GM21723 (cell line): Measurements from ENCODE around the gene FAM107A.

Experiments used
- ATAC-seq: cut with Tn5 transposase; IDR thresholded peaks from one replicate; pipeline ENCODE4 v1.9.1; 2021; ENCODE audit warnings: mild to moderate bottlenecking, moderate library complexity; ENCODE audit not compliant: unreplicated experiment

Gene FAM107A, protein sequence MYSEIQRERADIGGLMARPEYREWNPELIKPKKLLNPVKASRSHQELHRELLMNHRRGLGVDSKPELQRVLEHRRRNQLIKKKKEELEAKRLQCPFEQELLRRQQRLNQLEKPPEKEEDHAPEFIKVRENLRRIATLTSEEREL

GRCh38 chr3:58577269-58577821, at the start of gene FAM107A:
FAM107A (minus strand) TSS chr3:58577391; CDS start chr3:58569860, 7,531 bp downstream.
- no peak for ATAC-seq

GRCh38 chr3:58625196-58625824, 48.1 kb upstream of the FAM107A start:
- no peak for ATAC-seq

GRCh38 chr3:58624550-58624949, 47.4 kb upstream of the FAM107A start:
- ATAC-seq = no peak

- no peak for ATAC-seq
These were observed 46.8 kb upstream of the FAM107A start for GRCh38 chr3:58623961-58624360.

DNA sequence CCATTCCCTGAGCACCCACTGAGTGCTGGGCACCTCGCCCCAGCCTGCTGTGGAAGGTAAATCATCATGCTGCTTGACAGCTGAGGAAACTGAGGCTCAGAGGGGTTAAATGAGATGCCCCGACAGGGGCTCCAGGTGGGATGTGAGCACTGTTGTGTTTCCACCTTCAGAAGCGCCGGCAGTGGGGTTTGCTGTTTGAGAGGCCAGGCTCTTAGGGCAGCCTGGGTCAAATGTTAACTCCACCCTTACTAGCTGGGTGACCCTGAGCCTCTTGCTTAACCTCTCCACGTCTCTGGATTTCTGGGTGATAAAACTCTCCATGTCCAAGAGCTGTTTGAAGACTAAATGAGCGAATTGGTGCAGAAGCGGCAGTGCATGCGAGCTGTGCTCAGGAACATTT, 46.3 kb upstream of the FAM107A start:
- ATAC-seq = no peak

DNA sequence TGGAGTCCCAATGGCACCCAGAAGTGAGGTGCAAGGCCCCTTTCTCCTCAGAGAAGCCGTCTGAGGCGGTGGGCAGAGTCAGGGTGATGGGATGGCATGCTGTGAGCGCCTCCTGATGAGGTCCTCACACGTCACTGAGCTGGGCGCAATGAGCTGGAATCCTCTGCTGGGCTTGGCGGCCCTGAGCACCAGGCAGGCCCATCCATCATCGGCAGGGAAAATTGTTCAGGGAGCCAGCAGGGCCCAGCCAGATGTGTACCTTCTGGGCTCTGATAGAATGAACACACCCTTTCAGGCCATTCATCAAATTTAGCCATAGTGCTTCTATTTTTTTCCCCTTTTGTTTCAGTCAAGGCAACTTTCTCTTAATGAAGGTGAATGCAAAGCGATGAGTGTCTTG, 45.7 kb upstream of the FAM107A start:
- ATAC-seq = no peak

- no peak for ATAC-seq
These were observed 45.2 kb upstream of the FAM107A start for GRCh38 chr3:58622436-58622835.

DNA sequence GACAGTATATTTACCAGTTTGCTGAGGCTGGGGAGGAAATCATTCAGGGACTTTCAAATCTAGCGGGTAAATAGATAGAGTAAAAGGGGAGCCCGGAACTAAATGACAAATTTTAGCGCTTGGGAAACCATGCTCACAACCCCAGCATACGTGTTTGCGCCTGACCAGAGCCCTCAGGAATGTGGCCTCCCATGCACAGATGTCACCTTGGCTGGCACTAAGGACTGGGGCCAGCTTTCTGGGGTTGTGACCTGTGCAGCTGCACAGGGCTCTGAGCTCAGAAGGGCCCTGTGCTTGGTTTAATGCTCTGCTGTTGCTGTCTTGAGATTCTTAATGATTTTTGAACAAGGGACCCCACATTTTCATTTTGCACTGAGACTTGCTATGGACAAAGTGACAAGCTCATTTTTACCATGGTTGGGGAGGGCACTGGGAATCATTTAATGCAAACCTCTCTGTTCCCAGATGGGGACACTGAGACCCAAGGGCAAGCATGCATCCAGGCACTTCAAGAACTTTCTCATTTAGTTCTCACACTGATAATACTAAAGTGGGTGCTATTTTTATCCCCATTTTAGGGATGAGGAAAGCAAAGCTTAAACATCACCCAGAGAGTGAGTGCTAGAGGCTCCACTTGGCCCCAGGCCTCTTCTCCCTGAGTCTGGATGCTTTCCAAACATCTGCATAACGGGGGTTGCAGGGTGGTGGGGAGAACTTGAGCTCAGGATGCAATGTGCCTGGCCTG, 44.1 kb upstream of the FAM107A start:
- ATAC-seq = no peak

GRCh38 chr3:58620421-58620820, 43.2 kb upstream of the FAM107A start:
- ATAC-seq = no peak

DNA sequence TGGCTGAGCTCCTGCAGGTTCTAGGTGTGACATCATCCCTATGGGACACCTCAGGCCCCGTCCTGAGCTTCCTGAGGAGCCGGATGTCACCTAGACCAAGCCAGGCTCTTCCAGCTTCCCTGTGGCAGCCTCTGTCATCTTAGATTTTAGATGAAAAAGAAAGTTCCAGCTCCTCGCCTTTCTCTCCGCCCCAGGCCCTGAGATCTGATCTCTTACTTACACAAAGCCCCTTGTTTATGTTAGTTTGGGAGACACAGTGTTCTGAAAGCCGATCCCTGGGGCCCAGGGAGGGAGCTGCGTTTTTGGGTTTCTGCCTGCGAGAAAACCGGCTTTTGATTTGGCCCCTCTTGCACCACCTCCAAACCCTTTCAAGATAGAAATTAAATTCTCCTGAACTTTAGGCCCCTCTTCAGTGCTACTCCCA, 40.2 kb upstream of the FAM107A start:
- ATAC-seq = no peak

GRCh38 chr3:58613236-58614132, 36.3 kb upstream of the FAM107A start:
- no peak for ATAC-seq

DNA sequence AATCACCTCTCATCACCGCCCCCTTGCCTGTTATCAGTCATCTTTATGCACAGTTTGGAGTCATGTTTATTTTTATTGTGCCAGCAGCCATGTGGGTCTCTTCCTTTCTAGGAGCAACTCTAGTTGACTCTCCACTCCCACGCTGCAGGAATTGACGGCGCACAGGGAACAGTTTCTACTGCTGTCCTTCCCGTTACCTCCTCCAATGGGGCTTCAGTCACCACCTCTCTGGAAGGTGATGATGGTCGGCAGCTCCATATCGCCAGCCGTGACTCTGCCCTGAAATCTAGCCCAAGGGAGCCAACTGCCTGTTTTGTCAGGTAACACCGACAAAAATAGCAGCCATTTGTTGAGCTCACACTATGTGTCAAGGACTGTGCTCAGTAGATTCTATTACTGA, 35.6 kb upstream of the FAM107A start:
- no peak for ATAC-seq

DNA sequence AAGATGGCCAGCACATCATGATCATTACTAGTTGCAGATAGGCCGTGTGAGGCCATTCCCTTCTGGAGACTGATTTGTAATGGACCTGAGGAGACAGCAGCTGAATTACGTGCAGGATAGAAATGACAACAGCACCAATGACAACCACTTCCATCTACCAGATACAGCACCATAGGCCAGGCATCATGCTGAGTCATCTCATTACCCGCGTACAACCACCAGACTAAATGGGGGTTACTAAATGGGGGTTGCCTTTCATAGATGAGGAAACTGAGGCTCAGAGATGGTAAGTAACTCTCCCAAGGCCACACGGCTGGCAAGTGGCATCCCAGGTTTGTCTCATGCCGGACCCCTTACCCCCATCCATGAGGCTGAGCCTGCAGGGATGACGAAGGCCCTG, 32.8 kb upstream of the FAM107A start:
- ATAC-seq = peak; percentile 79

DNA sequence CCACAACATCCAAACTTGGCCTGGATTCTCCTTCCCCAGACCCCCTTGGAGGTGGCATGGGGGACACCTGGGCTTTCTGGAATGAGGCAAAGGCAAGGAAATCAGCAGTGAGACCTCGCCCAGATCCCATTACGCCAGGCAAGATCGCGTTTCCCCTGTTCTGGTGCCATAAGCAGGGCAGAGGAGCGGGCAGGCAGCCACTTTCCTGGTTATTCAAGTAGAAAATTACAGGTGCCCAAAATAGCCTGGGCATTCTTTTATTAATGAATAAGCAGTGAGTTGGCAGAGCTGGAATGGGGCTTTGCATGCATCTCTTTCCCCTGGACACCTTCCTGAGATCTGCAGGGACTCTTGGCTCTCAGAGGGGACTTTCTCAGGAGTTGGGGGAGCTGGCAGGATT, 31.5 kb upstream of the FAM107A start:
- no peak for ATAC-seq

GRCh38 chr3:58607816-58608215, 30.6 kb upstream of the FAM107A start:
- no peak for ATAC-seq

DNA sequence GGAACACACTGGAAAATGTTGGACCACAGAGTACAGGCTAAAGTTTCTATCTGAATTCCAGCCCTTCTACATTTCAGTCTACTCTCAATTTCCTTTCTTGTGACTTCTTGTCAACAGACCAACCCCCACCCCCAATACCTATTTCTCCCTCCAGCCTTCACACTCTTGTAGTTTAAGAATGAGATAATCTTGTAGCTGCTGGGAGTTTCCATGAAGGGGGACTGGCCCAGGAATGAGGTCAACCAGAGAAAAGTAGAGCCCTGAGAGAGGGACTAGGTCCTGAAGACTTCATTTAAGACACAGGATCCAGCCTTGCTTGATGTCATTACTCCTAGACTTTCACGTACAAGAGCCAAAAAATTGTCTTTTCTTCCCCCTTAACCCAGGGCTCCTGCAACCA, 29.5 kb upstream of the FAM107A start:
- ATAC-seq = no peak

- no peak for ATAC-seq
These were observed 26.8 kb upstream of the FAM107A start for GRCh38 chr3:58604031-58604430.

GRCh38 chr3:58603606-58604005, 26.4 kb upstream of the FAM107A start:
- no peak for ATAC-seq

DNA sequence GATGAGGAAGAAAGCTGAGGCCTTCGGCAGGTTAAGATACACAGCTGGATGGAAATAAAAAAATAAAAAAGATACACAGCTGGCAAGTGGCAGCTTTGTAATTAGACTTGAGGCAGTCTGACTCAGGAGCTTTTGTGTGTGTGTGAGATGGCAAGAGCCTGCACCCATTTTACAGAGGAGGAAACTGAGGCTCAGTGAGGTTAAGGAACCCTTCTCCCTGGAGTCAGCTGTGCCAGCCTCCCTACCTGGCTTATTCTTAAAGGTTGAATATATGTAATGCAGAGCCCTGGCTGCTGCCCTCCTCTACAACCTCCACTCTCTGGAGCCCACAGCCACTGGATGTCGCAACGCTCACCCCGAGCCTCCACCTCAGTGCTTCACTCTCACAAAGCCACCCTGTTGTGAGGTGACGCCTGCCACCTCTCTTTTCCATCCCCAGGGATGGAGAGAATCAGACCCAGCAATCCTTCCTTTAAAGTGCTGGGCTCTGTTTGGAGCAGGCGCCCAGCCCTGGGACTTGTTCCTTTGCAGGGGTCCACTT, 20.6 kb upstream of the FAM107A start:
- no peak for ATAC-seq

DNA sequence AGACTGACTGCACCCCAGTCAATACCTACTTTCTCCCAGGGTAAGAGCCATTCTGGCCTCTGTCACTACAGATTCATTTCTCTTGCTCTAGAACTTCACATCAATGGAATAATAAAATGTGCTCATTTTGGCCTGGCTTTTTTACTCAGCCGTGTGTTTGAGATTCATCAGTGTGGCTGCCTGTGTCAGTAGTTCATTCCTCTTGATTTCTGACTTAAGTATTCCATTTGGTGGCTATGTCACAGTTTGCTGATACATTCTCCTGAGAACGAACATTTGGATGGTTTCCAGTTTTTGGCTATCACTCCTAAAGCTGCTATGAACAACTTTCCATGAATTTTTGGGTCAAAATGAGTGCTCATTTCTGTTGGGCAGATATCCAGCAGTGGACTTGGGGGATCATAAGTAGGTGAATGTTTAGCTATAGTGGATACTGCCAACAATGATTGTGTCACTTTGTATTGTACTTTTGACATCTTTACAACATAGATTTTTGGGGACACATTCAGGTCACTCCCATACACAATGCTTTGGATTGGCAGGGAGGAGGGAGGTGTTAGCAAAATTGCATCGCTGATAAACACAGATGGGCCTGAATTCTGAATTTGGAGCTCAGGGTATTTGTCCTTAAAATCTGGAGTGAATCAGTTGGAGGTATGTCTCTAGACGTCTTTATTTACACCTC, 19.8 kb upstream of the FAM107A start:
- ATAC-seq = no peak
